Activated naive CD8-positive, alpha-beta T cell treated with anti-CD3 and anti-CD28 coated beads, Interleukin-2, amount 10 ng/mL, durations not matched to agents 7 days and 5 days (primary cell): ENCODE results near the gene CFAP206. TPM values are rescaled to one million over a fixed set of nuclear protein-coding genes. Genes with fewer than 3 reads are reported as not detected.

ENCODE experiments used
- ATAC-seq: fragments of 150-1000 bp; cut with Tn5 transposase; one replicate; pipeline ENCODE4 v1.10.0; 2021; ENCODE audit warnings: low read depth, moderate library complexity
- POLR2A ChIA-PET: fragments of 350-600 bp; sonication (Branson Sonifier 250); formaldehyde crosslinking; loops from one replicate; lab custom pipeline; 2021; ENCODE audit warnings: antibody characterized with exemption; lab: Charles Lee
- DNase-seq: peaks from one replicate; pipeline ENCODE4 v3.0.0; 2021
- H3K27ac Mint-ChIP-seq: one replicate; pipeline ENCODE4 v1.8.0; 2022; ENCODE audit warnings: mild to moderate bottlenecking, mixed read lengths
- H3K27me3 Mint-ChIP-seq: one replicate; pipeline ENCODE4 v1.8.0; 2022; ENCODE audit warnings: mild to moderate bottlenecking, moderate library complexity, mixed read lengths
- H3K36me3 Mint-ChIP-seq: one replicate; pipeline ENCODE4 v1.8.0; 2021; ENCODE audit warnings: mild to moderate bottlenecking, mixed read lengths
- H3K4me1 Mint-ChIP-seq: one replicate; pipeline ENCODE4 v1.8.0; 2021; ENCODE audit warnings: mixed read lengths
- H3K4me3 Mint-ChIP-seq: one replicate; pipeline ENCODE4 v1.8.0; 2022; ENCODE audit warnings: mild to moderate bottlenecking, moderate library complexity, mixed read lengths
- H3K9me3 Mint-ChIP-seq: one replicate; pipeline ENCODE4 v1.8.0; 2021; ENCODE audit warnings: mixed read lengths
- total RNA-seq, 2 experiments: library from RNA; stranded (reverse); gene quantifications; one replicate each; pipeline ENCODE4 v1.2.3, GENCODE V29; 2021

The CFAP206 gene
- total RNA-seq, 2 experiments from 2014 or later: not detected

DNA sequence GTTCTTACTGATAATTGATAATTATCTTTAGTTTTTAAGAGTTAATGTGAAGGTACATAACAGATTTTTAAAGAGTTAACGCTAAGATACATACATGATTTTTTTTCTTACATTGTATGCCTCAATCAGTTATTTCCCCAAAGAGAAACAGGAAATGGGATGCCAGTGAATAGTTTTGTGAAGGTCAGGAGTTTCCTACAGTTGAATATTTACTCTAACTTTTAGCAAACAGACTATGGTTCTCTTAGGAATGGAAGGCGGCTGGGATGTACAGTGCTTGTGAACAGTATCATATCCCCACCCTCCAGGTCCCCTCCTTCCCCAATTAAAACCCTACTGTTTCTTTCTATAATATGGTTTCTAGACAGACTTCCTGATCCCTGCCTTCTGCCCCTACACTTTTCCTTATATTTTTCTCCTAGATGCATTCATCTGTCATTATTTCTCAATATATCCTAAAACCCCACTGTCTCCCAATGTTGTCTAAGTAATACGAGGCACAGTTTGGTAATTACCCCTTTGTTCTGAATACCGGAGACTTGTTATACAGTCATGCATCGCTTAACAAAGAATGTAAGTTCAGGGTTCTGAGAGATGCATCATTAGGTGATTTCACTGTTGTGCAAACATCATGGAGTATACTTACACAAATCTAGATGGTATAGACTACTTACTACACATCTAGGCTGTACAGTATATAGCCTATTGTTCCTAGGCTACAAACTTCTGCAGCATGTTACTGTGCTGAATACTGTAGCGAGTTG, 94.2 kb downstream of the CFAP206 start:
- no peak for DNase-seq
- Mint-ChIP-seq H3K4me3 (no peak overlapping the region), H3K36me3 (peaks cover 11% of the 10 kb centered on the region), H3K9me3 (no peaks in the 10 kb centered on the region), H3K27me3 (no peaks in the 10 kb centered on the region), H3K27ac (no peak overlapping the region), H3K4me1 (peaks cover 11% of the 10 kb centered on the region)
- POLR2A ChIA-PET: interaction anchor here (0.5 kb wide), 1 partner anchor 100 kb away, joined by 3 read pairs; no protein-coding TSS in a partner anchor
- no peak for ATAC-seq

- peaks cover 10% of the 10 kb centered on the region for H3K4me1 Mint-ChIP-seq
- H3K27me3 Mint-ChIP-seq: no peaks in the 10 kb centered on the region
- no peak for DNase-seq
- H3K9me3 Mint-ChIP-seq: no peaks in the 10 kb centered on the region
- POLR2A ChIA-PET: no interaction called here
- peaks cover 10% of the 10 kb centered on the region for H3K36me3 Mint-ChIP-seq
- no peak overlapping the region for H3K27ac Mint-ChIP-seq
- ATAC-seq: no peak
- no peak overlapping the region for H3K4me3 Mint-ChIP-seq
Observed at GRCh38 chr6:87504441-87504840, 96.7 kb downstream of the CFAP206 start.

Other genes with a start within 250 kb of the CFAP206 start
- 10 to 100 TPM; 11.9 to 12.2 TPM for gene SMIM8, start 85.4 kb upstream of the CFAP206 start, total RNA-seq
- not detected for gene GJB7, start 78.7 kb upstream of the CFAP206 start, total RNA-seq
- gene C6orf163, start 63.2 kb upstream of the CFAP206 start, total RNA-seq: 1 to 10 TPM; 3.2 to 3.4 TPM
- gene SLC35A1, start 65.0 kb downstream of the CFAP206 start, total RNA-seq: 10 to 100 TPM; 14.1 to 14.9 TPM
- gene RARS2, start 182.0 kb downstream of the CFAP206 start, total RNA-seq: 10 to 100 TPM; 25.4 to 26.8 TPM
- 10 to 100 TPM; 28.2 to 32.2 TPM for gene ORC3, start 182.2 kb downstream of the CFAP206 start, total RNA-seq